ENCODE measurements around the gene NAV1.

Gene NAV1

DNA sequence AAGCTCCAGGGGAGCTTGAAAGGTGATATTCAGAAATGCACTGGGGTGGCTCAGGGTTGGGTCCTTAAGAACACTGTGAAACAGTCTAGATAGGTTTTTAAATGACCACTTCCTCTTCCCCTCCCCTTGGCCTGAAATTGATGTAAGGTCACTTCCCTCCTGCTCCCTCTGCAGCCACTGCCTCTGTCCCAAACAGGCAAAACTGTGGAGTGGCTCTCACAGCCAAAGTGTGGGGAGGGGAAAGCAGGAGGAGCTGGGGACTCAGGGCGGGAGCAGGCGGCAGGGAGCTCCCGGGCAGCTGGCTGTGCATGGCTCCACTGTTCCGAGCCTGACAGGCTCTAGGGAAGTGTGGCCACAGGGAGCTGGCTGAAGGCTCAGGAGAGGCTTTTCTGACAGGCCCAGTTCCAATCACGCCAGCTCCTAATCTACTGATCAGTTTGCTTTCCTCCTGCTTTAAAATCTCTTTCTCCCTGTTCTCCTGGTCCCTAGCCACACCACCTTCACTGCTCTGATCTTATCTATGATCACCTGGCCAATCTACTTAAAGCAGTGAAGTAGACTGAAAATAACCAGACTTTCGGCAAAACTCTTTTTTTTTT is 26.9 kb upstream of the NAV1 start:
- Histone ChIP-seq H4K8ac (ENCODE audit: low read depth, low read length) (peak overlapping the region; percentile 88), H2BK5ac (ENCODE audit: low read depth, low read length, poor library complexity) (peak overlapping the region; percentile 97), H3K4me3 (ENCODE audit: low read depth, low read length) (no peak overlapping the region), H2BK12ac (ENCODE audit: low read length) (peak overlapping the region; percentile 81), H3K79me2 (ENCODE audit: control insufficient read depth, insufficient read depth, low read length, poor library complexity) (peaks cover 14% of the 10 kb centered on the region), H3K4me2 (ENCODE audit: low read length) (peak overlapping the region; percentile 1), H4K12ac (ENCODE audit: low read depth, low read length) (peak overlapping the region; percentile 74), H3K4me1 (ENCODE audit: control insufficient read depth in 1 of 2, insufficient read depth in 2 of 2, low read length in 2 of 2) (peaks cover 50 to 64% of the 10 kb centered on the region in 2 experiments), H3K9ac (ENCODE audit: low read length) (no peak overlapping the region), H2BK120ac (ENCODE audit: insufficient read depth, low read length, poor library complexity) (peak overlapping the region; percentile 97), H3K14ac (ENCODE audit: low read length) (peak overlapping the region; percentile 97), H3K79me1 (ENCODE audit: low read length) (peaks cover 62% of the 10 kb centered on the region), H3K4ac (ENCODE audit: low read depth, low read length) (peak overlapping the region; percentile 85), H3K36me3 (ENCODE audit: control insufficient read depth in 1 of 2, insufficient read depth in 2 of 2, low read length in 2 of 2) (no peaks in the 10 kb centered on the region), H3K23ac (ENCODE audit: low read length) (no peak overlapping the region), H2AK5ac (ENCODE audit: low read length) (peak overlapping the region; percentile 72), H4K91ac (ENCODE audit: low read depth, low read length) (peak overlapping the region; percentile 99), H3K18ac (ENCODE audit: low read length) (peak overlapping the region; percentile 97), H2AFZ (ENCODE audit: insufficient read depth, low read length, poor library complexity) (no peak overlapping the region), H3K27ac (ENCODE audit: low read depth, low read length) (peak overlapping the region; percentile 97), H3K27me3 (ENCODE audit: insufficient read depth, low read length) (no peaks in the 10 kb centered on the region), H3K9me3 (ENCODE audit: insufficient read depth, low read depth, low read length) (no peaks in the 10 kb centered on the region)
- peak in 1 of 2 donors; percentile 60 for DNase-seq
- no CpG with 5 or more reads among the region's 6 CpGs for WGBS (ENCODE audit: extremely low coverage, insufficient coverage, insufficient read length)

DNA sequence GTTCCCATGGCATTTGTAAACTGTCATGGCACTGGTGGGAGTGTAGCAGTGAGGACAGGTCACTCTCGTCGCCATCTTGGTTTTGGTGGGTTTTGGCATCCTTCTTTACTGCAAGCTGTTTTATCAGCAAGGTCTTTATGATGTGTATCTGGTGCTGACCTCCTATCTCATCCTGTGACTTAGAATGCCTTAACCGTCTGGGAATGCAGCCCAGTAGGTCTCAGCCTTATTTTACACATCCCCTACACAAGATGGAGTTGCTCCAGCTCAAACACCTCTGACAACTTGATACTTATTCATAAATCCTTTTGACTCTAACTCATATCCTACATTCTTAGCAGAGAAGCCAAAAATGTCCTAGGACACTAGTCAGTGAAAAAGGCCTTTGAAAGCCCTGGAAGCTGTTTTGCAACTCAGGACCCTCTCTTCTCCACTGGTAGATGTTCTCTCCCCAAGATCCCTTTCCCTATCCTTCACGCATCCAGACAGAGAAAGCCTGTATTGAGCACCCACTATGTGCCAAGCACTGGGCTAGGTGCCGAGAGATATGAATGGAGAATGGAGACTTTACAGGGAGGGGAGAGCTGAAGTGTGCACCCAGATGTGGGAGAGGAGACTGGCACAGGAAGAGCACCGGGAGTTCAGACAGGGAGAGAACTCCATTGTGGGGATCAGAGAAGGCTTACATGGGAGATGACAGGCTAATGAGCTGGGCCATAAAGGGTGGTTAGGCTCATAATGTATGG is 25.3 kb upstream of the NAV1 start:
- no peak overlapping the region for H3K9ac ChIP-seq (ENCODE audit: low read length)
- no CpG with 5 or more reads among the region's 6 CpGs for WGBS (ENCODE audit: extremely low coverage, insufficient coverage, insufficient read length)
- H4K12ac ChIP-seq (ENCODE audit: low read depth, low read length), result peak overlapping the region; percentile 83
- peak overlapping the region; percentile 100 for H2AK5ac ChIP-seq (ENCODE audit: low read length)
- peak overlapping the region; percentile 100 for H4K91ac ChIP-seq (ENCODE audit: low read depth, low read length)
- peak overlapping the region; percentile 100 for H2BK120ac ChIP-seq (ENCODE audit: insufficient read depth, low read length, poor library complexity)
- H2BK12ac ChIP-seq (ENCODE audit: low read length), result peak overlapping the region; percentile 100
- no peaks in the 10 kb centered on the region for H3K9me3 ChIP-seq (ENCODE audit: insufficient read depth, low read depth, low read length)
- no peak overlapping the region for H3K4me2 ChIP-seq (ENCODE audit: low read length)
- H3K79me1 ChIP-seq (ENCODE audit: low read length), result peaks cover 63% of the 10 kb centered on the region
- H3K79me2 ChIP-seq (ENCODE audit: control insufficient read depth, insufficient read depth, low read length, poor library complexity), result peaks cover 15% of the 10 kb centered on the region
- H3K27ac ChIP-seq (ENCODE audit: low read depth, low read length), result peak overlapping the region; percentile 97
- H2BK5ac ChIP-seq (ENCODE audit: low read depth, low read length, poor library complexity), result peak overlapping the region; percentile 99
- no peak overlapping the region for H3K23ac ChIP-seq (ENCODE audit: low read length)
- no peak overlapping the region for H3K4me3 ChIP-seq (ENCODE audit: low read depth, low read length)
- peaks cover 49 to 59% of the 10 kb centered on the region in 2 experiments for H3K4me1 ChIP-seq (ENCODE audit: control insufficient read depth in 1 of 2, insufficient read depth in 2 of 2, low read length in 2 of 2)
- H4K8ac ChIP-seq (ENCODE audit: low read depth, low read length), result peak overlapping the region; percentile 95
- no peaks in the 10 kb centered on the region for H3K36me3 ChIP-seq (ENCODE audit: control insufficient read depth in 1 of 2, insufficient read depth in 2 of 2, low read length in 2 of 2)
- H3K18ac ChIP-seq (ENCODE audit: low read length), result peak overlapping the region; percentile 98
- H3K14ac ChIP-seq (ENCODE audit: low read length), result peak overlapping the region; percentile 99
- peak overlapping the region; percentile 56 for H2AFZ ChIP-seq (ENCODE audit: insufficient read depth, low read length, poor library complexity)
- peak overlapping the region; percentile 89 for H3K4ac ChIP-seq (ENCODE audit: low read depth, low read length)
- DNase-seq, result peak in 1 of 2 donors; percentile 63
- no peaks in the 10 kb centered on the region for H3K27me3 ChIP-seq (ENCODE audit: insufficient read depth, low read length)

DNA sequence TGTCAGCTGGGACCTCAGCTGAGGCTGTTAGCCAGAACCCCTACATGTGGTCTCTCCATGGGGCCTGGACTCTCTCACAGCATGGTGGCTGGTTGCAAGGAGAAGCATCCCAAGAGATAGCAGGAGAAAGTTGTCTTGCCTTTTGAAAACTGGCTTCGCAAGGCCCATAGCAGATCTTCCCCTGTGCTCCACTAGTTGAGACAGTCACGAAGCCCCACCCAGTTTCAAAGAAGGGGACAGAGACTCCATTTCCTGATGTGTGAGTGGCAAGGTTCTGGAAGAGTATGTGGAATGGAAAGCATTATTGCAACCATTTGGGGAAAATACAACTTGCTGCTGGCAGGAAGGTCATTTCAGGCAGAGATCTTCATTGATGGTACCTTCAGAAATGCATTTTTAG is 24.5 kb upstream of the NAV1 start:
- no peak overlapping the region for H3K4me2 ChIP-seq (ENCODE audit: low read length)
- H2BK120ac ChIP-seq (ENCODE audit: insufficient read depth, low read length, poor library complexity), result peak overlapping the region; percentile 100
- peak overlapping the region; percentile 100 for H2BK12ac ChIP-seq (ENCODE audit: low read length)
- peak overlapping the region; percentile 89 for H3K4ac ChIP-seq (ENCODE audit: low read depth, low read length)
- H3K27ac ChIP-seq (ENCODE audit: low read depth, low read length), result peak overlapping the region; percentile 97
- no peaks in the 10 kb centered on the region for H3K9me3 ChIP-seq (ENCODE audit: insufficient read depth, low read depth, low read length)
- H3K4me1 ChIP-seq (ENCODE audit: control insufficient read depth in 1 of 2, insufficient read depth in 2 of 2, low read length in 2 of 2), result peaks cover 48 to 55% of the 10 kb centered on the region in 2 experiments
- H3K4me3 ChIP-seq (ENCODE audit: low read depth, low read length), result no peak overlapping the region
- peaks cover 66% of the 10 kb centered on the region for H3K79me1 ChIP-seq (ENCODE audit: low read length)
- peak overlapping the region; percentile 99 for H3K14ac ChIP-seq (ENCODE audit: low read length)
- peaks cover 15% of the 10 kb centered on the region for H3K79me2 ChIP-seq (ENCODE audit: control insufficient read depth, insufficient read depth, low read length, poor library complexity)
- no CpG with 5 or more reads among the region's 2 CpGs for WGBS (ENCODE audit: extremely low coverage, insufficient coverage, insufficient read length)
- no peak overlapping the region for H3K23ac ChIP-seq (ENCODE audit: low read length)
- peak overlapping the region; percentile 24 for H2AFZ ChIP-seq (ENCODE audit: insufficient read depth, low read length, poor library complexity)
- H4K91ac ChIP-seq (ENCODE audit: low read depth, low read length), result peak overlapping the region; percentile 100
- H4K12ac ChIP-seq (ENCODE audit: low read depth, low read length), result no peak overlapping the region
- H3K9ac ChIP-seq (ENCODE audit: low read length), result no peak overlapping the region
- H3K18ac ChIP-seq (ENCODE audit: low read length), result peak overlapping the region; percentile 98
- peak overlapping the region; percentile 95 for H4K8ac ChIP-seq (ENCODE audit: low read depth, low read length)
- no peak for DNase-seq
- H2BK5ac ChIP-seq (ENCODE audit: low read depth, low read length, poor library complexity), result peak overlapping the region; percentile 99
- H3K27me3 ChIP-seq (ENCODE audit: insufficient read depth, low read length), result no peaks in the 10 kb centered on the region
- no peaks in the 10 kb centered on the region for H3K36me3 ChIP-seq (ENCODE audit: control insufficient read depth in 1 of 2, insufficient read depth in 2 of 2, low read length in 2 of 2)
- peak overlapping the region; percentile 100 for H2AK5ac ChIP-seq (ENCODE audit: low read length)

DNA sequence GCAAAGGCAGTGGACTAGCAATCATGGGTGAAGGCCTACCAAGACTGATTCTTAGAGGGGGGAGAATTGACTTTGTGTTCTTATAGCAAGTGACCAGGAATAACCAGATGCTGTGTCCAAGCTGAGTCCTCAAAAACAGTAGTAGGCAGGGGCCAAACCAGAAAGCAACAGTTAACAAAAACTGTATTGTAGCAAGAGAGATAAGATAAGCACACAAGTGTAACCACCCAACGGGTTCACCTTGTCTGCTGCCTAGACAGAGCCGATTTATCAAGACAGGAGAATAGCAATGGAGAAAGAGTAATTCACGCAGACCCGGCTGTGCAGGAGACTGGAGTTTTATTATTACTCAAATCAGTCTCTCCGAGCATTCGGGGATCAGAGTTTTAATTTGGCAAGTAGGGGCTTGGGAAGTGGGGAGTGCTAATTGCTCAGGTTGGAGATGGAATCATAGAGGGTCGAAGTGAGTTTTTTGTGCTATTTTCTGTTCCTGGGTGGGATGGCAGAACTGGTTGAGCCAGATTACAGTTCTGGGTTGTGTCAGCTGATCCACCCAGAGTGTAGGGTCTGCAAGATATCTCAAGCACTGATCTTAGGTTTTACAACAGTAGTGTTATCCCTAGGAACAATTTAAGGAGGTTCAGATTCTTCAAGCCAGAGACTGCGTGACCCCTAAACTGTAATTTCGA is 23.7 kb upstream of the NAV1 start:
- peak overlapping the region; percentile 78 for H2AK5ac ChIP-seq (ENCODE audit: low read length)
- peaks cover 48 to 49% of the 10 kb centered on the region in 2 experiments for H3K4me1 ChIP-seq (ENCODE audit: control insufficient read depth in 1 of 2, insufficient read depth in 2 of 2, low read length in 2 of 2)
- peak overlapping the region; percentile 88 for H3K14ac ChIP-seq (ENCODE audit: low read length)
- H3K9me3 ChIP-seq (ENCODE audit: insufficient read depth, low read depth, low read length), result no peaks in the 10 kb centered on the region
- peaks cover 15% of the 10 kb centered on the region for H3K79me2 ChIP-seq (ENCODE audit: control insufficient read depth, insufficient read depth, low read length, poor library complexity)
- H3K18ac ChIP-seq (ENCODE audit: low read length), result peak overlapping the region; percentile 76
- no peak overlapping the region for H4K12ac ChIP-seq (ENCODE audit: low read depth, low read length)
- H4K8ac ChIP-seq (ENCODE audit: low read depth, low read length), result peak overlapping the region; percentile 86
- peak overlapping the region; percentile 59 for H3K4me2 ChIP-seq (ENCODE audit: low read length)
- H3K4me3 ChIP-seq (ENCODE audit: low read depth, low read length), result no peak overlapping the region
- H3K23ac ChIP-seq (ENCODE audit: low read length), result no peak overlapping the region
- H3K9ac ChIP-seq (ENCODE audit: low read length), result no peak overlapping the region
- no peak for DNase-seq
- no peaks in the 10 kb centered on the region for H3K36me3 ChIP-seq (ENCODE audit: control insufficient read depth in 1 of 2, insufficient read depth in 2 of 2, low read length in 2 of 2)
- no CpG with 5 or more reads among the region's 9 CpGs for WGBS (ENCODE audit: extremely low coverage, insufficient coverage, insufficient read length)
- H3K4ac ChIP-seq (ENCODE audit: low read depth, low read length), result peak overlapping the region; percentile 89
- peak overlapping the region; percentile 100 for H2BK120ac ChIP-seq (ENCODE audit: insufficient read depth, low read length, poor library complexity)
- H2AFZ ChIP-seq (ENCODE audit: insufficient read depth, low read length, poor library complexity), result peak overlapping the region; percentile 9
- H3K79me1 ChIP-seq (ENCODE audit: low read length), result peaks cover 67% of the 10 kb centered on the region
- H4K91ac ChIP-seq (ENCODE audit: low read depth, low read length), result peak overlapping the region; percentile 99
- peak overlapping the region; percentile 97 for H3K27ac ChIP-seq (ENCODE audit: low read depth, low read length)
- peak overlapping the region; percentile 99 for H2BK5ac ChIP-seq (ENCODE audit: low read depth, low read length, poor library complexity)
- H3K27me3 ChIP-seq (ENCODE audit: insufficient read depth, low read length), result no peaks in the 10 kb centered on the region
- H2BK12ac ChIP-seq (ENCODE audit: low read length), result peak overlapping the region; percentile 98
